Lung (tissue), 12 donors: ENCODE results near the gene EMC6. TPM values are rescaled to one million over a fixed set of nuclear protein-coding genes. Genes with fewer than 3 reads are reported as not detected.

Experiments
- ATAC-seq: fragments of 200-7000 bp; cut with Tn5 transposase; one replicate; pipeline ENCODE4 v1.9.1; 2020; ENCODE audit warnings: moderate number of reproducible peaks; ENCODE audit not compliant: insufficient read depth, low FRiP score
- DNase-seq, 3 donors: peaks; one replicate each; pipeline ENCODE4 v3.0.0-alpha.2; 2013 to 2017
- H3K27ac ChIP-seq, 2 donors: one replicate each; pipeline ENCODE4 v1.5.1; 2013; ENCODE audit warnings: mild to moderate bottlenecking in 2 of 2, moderate library complexity in 2 of 2, control low read depth in 1 of 2, inconsistent platforms in 1 of 2, low read depth in 1 of 2, low read length in 1 of 2
- H3K27me3 ChIP-seq, 3 donors: one replicate each; pipeline ENCODE4 v1.5.1; 2013; ENCODE audit warnings: low read length in 2 of 3; ENCODE audit not compliant: control insufficient read depth in 3 of 3, insufficient read depth in 3 of 3
- H3K36me3 ChIP-seq, 4 donors: one replicate each; pipeline ENCODE4 v1.5.1; 2013; ENCODE audit warnings: low read length in 4 of 4, mild to moderate bottlenecking in 1 of 4, moderate library complexity in 1 of 4; ENCODE audit not compliant: control insufficient read depth in 4 of 4, insufficient read depth in 4 of 4
- H3K4me1 ChIP-seq, 5 donors: one replicate each; pipeline ENCODE4 v1.5.1; 2013; ENCODE audit warnings: low read length in 5 of 5, mild to moderate bottlenecking in 2 of 5, moderate library complexity in 1 of 5; ENCODE audit not compliant: control insufficient read depth in 5 of 5, insufficient read depth in 5 of 5
- H3K4me3 ChIP-seq: one replicate; pipeline ENCODE4 v1.5.1; 2013; ENCODE audit warnings: mild to moderate bottlenecking, control low read depth, moderate library complexity
- H3K9ac ChIP-seq, 2 donors: one replicate each; pipeline ENCODE4 v1.5.1; 2013; ENCODE audit warnings: low read length in 2 of 2, control low read depth in 1 of 2; ENCODE audit not compliant: insufficient read depth in 1 of 2
- H3K9me3 ChIP-seq, 4 donors: one replicate each; pipeline ENCODE4 v1.5.1; 2013; ENCODE audit warnings: low read length in 3 of 4, mild to moderate bottlenecking in 1 of 4, moderate library complexity in 1 of 4; ENCODE audit not compliant: control insufficient read depth in 4 of 4, insufficient read depth in 3 of 4
- WGBS, 2 donors: extraction: QIAGEN DNeasy Blood & Tissue Kit; methylation state at CpG; one replicate each; pipeline ENCODE4 v1.1.7; 2013; 5-methylcytosine and 5-hydroxymethylcytosine counted together
- polyA plus RNA-seq, 2 donors: library from polyadenylated mRNA; stranded (reverse); fragments of 200-250 nt; gene quantifications; one replicate each; pipeline ENCODE4 v1.2.1, GENCODE V29; 2013
- total RNA-seq, 2 donors: library from RNA; depleted of rRNA in 1 of 2; stranded (reverse); fragments of >200 nt in 1 of 2; gene quantifications; one replicate each; pipeline ENCODE4 v1.2.1, GENCODE V29; 2014 to 2021
- TF ChIP-seq, protein P1 (sequence below): IDR thresholded peaks from 2 replicates; pipeline ENCODE4 v1.5.1; 2012; ENCODE audit warnings: mild to moderate bottlenecking; ENCODE audit errors: control extremely low read depth, extremely low read depth
- donor health status: control.
- donor health status: control.
- donor health status: Bipolar disorder and iron deficiency.
- donor health status: healthy.
- donor health status: DM: yes; HTN: yes; CAD: no.

EMC6 gene
- total and polyA plus RNA-seq, 4 donors, result 10.9 to 93.4 (median 62.5) TPM

DNA sequence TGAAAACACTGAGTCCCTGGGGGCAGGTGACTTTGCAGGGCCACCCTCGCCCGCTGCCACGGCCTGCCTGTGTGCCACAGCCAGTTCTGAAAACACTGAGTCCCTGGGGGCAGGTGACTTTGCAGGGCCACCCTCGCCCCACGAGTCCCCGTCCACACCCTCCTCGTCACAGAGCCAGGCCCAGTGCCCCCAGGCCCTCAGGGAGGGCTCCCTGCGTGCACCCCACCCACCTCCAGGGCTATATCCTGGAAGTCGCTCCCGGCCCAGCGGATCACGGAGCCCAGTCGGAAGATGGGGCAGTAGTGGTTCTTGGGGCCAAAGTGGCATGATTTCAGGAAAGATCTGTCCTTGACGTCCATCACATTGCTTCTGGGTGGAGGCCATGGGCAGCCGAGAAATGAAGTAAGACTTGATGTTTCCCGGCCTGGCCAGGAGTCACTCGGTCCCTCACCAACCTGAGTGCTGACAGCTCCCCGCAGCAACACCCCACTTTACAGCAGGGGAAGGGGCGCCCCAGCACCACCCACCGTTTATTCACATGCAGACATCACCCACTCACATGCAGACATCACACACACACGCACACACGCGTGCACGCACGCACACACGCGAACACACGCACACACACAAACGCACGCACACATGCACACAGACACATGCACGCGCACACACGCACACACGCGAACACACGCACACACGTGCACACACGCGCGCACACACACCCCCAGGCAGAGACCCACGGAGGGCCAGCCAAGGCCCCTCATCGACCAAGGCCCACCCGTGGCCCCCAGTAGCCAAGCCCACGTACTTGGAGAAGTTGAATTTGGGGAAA lies 20.9 kb downstream of the EMC6 start:
- ATAC-seq, result no peak
- Histone ChIP-seq H3K4me3 (no peak overlapping the region), H3K27ac (no peak overlapping the region), H3K36me3 (no peaks in the 10 kb centered on the region), H3K27me3 (peaks cover 3 to 27% (median 12%) of the 10 kb centered on the region in 3 donors), H3K4me1 (no peaks in the 10 kb centered on the region), H3K9ac (no peak overlapping the region), H3K9me3 (no peaks in the 10 kb centered on the region)
- DNase-seq, result no peak
- WGBS, 2 donors, result 88 to 92% methylated on average over 41 to 44 of the region's 44 CpGs
- TF ChIP-seq, protein P1, sequence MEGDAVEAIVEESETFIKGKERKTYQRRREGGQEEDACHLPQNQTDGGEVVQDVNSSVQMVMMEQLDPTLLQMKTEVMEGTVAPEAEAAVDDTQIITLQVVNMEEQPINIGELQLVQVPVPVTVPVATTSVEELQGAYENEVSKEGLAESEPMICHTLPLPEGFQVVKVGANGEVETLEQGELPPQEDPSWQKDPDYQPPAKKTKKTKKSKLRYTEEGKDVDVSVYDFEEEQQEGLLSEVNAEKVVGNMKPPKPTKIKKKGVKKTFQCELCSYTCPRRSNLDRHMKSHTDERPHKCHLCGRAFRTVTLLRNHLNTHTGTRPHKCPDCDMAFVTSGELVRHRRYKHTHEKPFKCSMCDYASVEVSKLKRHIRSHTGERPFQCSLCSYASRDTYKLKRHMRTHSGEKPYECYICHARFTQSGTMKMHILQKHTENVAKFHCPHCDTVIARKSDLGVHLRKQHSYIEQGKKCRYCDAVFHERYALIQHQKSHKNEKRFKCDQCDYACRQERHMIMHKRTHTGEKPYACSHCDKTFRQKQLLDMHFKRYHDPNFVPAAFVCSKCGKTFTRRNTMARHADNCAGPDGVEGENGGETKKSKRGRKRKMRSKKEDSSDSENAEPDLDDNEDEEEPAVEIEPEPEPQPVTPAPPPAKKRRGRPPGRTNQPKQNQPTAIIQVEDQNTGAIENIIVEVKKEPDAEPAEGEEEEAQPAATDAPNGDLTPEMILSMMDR, result no peak

DNA sequence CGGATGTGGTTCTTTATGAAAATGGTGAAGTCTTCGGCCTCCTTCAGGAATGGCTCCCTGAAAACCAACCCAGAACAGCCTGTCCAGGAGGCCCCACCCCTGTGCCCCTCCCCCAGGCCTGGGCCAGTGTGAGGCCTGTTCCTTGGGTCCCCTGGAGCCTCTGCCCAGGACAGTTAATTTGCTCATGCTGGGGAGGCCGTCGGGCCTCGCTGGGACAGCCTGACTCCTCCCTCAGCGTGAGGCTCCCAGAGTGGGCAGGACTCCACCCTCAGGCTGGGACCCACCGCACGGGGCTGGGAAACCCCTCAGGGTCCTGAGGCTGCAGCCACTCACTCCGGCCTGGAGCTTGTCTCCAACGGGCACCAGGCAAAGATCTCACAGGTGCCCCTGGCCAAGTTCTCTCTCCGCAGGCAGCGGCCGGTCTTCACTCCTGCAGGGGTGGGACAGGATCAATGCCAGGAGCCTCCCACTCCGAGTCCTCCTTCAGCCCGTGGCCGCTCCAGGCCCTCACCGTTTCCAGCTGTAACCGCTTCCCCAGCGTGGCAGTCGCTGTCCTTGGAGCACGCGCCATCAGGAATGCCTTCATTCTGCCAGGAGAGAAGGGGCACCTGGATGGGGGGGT lies 21.6 kb downstream of the EMC6 start:
- H3K4me1 ChIP-seq, result peaks cover 0 to under 1% (median 0%) of the 10 kb centered on the region in 5 donors
- H3K27ac ChIP-seq, result no peak overlapping the region
- ATAC-seq (no peak), DNase-seq (no peak)
- H3K9ac ChIP-seq, result no peak overlapping the region
- peaks cover 3 to 30% (median 14%) of the 10 kb centered on the region in 3 donors for H3K27me3 ChIP-seq
- TF ChIP-seq, protein P1, result no peak
- no peak overlapping the region for H3K4me3 ChIP-seq
- 79 to 89% methylated on average over 22 of the region's 22 CpGs for WGBS, 2 donors
- H3K9me3 ChIP-seq, result no peaks in the 10 kb centered on the region
- H3K36me3 ChIP-seq, result no peaks in the 10 kb centered on the region

DNA sequence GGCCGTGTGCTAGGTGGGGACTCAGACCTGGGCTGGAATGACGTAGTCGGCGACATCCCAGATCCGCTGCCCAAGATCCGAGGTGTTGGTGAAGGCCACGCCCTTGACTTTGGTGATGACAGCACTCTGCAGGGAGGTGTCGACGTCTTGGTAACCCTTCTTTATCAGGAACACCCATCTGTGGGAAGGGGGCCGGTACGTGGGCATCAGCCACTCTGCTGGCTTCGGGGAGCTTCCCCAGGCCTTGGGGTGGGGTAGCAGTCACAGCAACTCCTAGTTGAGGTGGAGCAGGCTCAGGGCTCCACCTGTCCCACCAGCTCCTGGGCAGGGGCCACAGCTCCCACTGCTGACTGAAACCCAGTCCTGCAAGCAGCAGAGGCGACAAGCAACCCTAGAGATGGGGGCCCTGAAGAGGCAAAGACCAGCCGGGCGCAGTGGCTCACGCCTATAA lies 23.0 kb downstream of the EMC6 start:
- Histone ChIP-seq H3K9ac (no peak overlapping the region), H3K9me3 (no peaks in the 10 kb centered on the region), H3K27ac (no peak overlapping the region), H3K36me3 (no peaks in the 10 kb centered on the region), H3K4me1 (peaks cover 0 to 7% (median 0%) of the 10 kb centered on the region in 5 donors), H3K27me3 (peaks cover 3 to 43% (median 24%) of the 10 kb centered on the region in 3 donors), H3K4me3 (no peak overlapping the region)
- no peak for DNase-seq
- ATAC-seq, result no peak
- 81 to 90% methylated on average over 16 of the region's 16 CpGs for WGBS, 2 donors
- TF ChIP-seq, protein P1, result no peak
